PFSK-1 (cell line): ENCODE measurements around the gene RPS15.

Source experiments
- FOXP2 ChIP-seq: optimal IDR thresholded peaks from 2 replicates; pipeline ENCODE3; 2011; ENCODE audit warnings: borderline replicate concordance, control low read depth, inconsistent platforms; ENCODE audit not compliant: insufficient read depth; ENCODE audit errors: extremely low read length, extremely low read depth
- POLR2AphosphoS5 ChIP-seq: IDR thresholded peaks from 2 replicates; pipeline ENCODE4 v1.6.1; 2012; ENCODE audit warnings: low read depth, mild to moderate bottlenecking, control low read depth, low read length, moderate library complexity
- SIN3A ChIP-seq: IDR thresholded peaks from 2 replicates; pipeline ENCODE4 v1.6.1; 2012; ENCODE audit warnings: mild to moderate bottlenecking, low read length, moderate library complexity, borderline replicate concordance; ENCODE audit not compliant: insufficient read depth
- TAF1 ChIP-seq: IDR thresholded peaks from 2 replicates; pipeline ENCODE4 v1.6.1; 2012; ENCODE audit warnings: low read length, control low read depth, borderline replicate concordance; ENCODE audit not compliant: insufficient read depth
- TF ChIP-seq, protein P1 (sequence below), 2 experiments: IDR thresholded peaks; 2 replicates each; pipeline versions ENCODE4 v1.6.1 to v1.8.0; 2011 to 2012; ENCODE audit warnings: low read depth in 2 of 2, low read length in 2 of 2, control low read depth in 1 of 2, inconsistent platforms in 1 of 2, mild to moderate bottlenecking in 1 of 2, moderate library complexity in 1 of 2; ENCODE audit not compliant: insufficient read depth in 1 of 2

The RPS15 gene

DNA sequence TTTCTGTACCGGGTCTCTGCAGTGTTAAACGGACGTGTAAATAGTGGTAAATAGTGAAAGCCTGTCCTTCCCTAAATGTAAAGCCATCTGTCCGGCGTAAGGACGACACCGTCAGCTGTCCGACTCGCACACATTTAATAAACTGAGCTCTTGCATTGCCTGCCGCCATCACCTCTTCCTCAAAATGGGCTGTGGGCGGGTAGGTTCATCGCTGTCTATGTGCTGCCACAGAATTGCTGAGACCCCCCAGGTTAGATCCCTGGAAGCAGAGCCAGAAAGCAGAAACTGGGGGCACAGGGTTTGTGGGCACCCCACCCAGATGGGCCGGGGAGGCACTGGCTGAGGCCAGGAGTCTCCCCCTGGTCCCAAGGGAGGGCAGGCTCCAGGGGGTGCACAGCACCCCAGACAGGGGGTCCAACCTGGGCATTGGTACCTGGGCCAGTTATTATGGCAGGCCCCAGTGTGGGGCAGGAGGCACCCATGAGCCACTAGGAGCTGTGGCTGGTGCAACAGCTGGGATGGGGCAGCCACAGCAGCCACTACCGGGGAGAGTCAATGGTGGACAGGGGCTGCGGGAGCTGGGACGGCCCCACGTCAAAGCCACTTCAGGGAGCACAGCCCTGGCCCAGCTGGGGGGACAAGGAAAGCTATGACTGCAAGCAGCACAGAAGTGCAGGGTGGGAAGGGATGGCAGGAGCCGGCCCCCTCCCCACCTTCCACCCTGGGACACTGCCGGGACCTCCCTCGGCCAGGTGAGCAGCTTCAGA is 35.1 kb downstream of the RPS15 start:
- TF ChIP-seq POLR2AphosphoS5 (peak; percentile 17; the same call in 1 of the 2 replicates), FOXP2 (no peak)

DNA sequence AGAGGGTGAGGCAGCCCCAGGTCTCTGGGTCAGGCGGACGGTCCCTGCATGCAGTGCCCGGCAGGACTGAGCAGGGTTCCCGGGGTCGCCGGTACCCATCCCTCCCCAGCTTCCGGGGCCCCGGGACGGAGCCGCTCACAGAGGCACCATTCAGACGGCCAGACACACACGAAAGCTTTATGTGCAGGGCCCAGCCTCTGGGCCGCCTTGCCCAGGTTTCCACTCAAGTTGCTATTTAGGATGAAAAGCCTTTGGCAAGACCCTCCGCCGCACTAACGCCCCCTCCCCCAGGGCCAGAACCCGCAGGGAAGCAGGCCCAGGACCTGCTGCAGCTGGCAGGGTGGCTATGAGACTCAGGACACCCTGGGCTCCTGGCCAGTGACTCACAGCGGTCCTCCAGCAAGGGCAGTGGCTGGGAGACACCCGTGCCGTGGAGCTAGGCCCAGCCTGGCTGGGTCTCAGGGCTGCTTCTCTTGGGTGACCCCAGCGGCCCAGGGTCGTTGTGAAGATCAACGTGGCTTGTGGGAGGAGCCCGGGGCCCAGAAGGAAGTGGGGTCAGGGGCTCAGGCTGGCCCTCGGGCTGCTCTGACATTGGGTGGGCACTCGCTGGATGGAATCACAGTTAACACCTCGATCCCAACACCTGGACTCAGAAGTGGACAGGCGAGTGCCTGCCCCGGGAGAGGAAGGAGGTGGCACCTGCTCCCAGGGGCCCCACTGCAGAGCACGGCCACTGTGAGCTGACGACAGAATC is 36.0 kb downstream of the RPS15 start:
- TF ChIP-seq FOXP2 (no peak), SIN3A (no peak), POLR2AphosphoS5 (no peak), TAF1 (no peak)
- TF ChIP-seq, protein P1, sequence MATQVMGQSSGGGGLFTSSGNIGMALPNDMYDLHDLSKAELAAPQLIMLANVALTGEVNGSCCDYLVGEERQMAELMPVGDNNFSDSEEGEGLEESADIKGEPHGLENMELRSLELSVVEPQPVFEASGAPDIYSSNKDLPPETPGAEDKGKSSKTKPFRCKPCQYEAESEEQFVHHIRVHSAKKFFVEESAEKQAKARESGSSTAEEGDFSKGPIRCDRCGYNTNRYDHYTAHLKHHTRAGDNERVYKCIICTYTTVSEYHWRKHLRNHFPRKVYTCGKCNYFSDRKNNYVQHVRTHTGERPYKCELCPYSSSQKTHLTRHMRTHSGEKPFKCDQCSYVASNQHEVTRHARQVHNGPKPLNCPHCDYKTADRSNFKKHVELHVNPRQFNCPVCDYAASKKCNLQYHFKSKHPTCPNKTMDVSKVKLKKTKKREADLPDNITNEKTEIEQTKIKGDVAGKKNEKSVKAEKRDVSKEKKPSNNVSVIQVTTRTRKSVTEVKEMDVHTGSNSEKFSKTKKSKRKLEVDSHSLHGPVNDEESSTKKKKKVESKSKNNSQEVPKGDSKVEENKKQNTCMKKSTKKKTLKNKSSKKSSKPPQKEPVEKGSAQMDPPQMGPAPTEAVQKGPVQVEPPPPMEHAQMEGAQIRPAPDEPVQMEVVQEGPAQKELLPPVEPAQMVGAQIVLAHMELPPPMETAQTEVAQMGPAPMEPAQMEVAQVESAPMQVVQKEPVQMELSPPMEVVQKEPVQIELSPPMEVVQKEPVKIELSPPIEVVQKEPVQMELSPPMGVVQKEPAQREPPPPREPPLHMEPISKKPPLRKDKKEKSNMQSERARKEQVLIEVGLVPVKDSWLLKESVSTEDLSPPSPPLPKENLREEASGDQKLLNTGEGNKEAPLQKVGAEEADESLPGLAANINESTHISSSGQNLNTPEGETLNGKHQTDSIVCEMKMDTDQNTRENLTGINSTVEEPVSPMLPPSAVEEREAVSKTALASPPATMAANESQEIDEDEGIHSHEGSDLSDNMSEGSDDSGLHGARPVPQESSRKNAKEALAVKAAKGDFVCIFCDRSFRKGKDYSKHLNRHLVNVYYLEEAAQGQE (IDR thresholded peaks at IDR 0.05; ENCODE audit: insufficient read depth in 1 of 2, low read depth in 2 of 2, low read length in 2 of 2): no peak

DNA sequence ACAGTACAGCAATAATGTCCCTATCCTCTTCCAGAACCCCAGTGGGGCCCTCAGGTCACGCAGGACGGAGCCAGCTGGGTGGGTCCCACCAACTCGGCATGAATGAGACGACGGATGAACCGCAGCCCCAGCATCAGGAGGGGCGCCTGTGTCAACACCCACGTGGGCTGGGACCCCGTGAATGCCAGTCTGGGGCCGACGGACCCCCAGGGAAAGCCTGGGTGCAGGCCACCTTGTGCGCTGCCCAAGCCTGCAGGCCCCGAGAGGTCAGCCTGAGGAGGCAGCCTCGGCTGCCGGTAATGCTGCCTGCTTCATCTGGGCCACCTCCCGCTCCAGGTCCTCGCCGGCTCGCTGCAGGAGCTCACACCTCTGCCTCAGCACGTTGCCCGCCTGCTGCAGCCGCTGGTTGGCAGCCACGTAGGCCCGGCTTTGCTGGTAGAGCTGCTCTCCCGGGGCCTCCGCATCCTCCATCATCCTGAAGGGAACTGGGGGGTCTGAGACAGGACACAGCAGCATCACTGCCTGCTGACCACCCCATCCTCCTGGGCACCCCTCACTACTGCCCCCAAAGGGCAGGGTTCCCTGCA is 36.7 kb downstream of the RPS15 start:
- TF ChIP-seq FOXP2 (no peak), POLR2AphosphoS5 (no peak), TAF1 (no peak), SIN3A (no peak)
- TF ChIP-seq, protein P1 (IDR thresholded peaks at IDR 0.05; ENCODE audit: insufficient read depth in 1 of 2, low read depth in 2 of 2, low read length in 2 of 2): no peak

DNA sequence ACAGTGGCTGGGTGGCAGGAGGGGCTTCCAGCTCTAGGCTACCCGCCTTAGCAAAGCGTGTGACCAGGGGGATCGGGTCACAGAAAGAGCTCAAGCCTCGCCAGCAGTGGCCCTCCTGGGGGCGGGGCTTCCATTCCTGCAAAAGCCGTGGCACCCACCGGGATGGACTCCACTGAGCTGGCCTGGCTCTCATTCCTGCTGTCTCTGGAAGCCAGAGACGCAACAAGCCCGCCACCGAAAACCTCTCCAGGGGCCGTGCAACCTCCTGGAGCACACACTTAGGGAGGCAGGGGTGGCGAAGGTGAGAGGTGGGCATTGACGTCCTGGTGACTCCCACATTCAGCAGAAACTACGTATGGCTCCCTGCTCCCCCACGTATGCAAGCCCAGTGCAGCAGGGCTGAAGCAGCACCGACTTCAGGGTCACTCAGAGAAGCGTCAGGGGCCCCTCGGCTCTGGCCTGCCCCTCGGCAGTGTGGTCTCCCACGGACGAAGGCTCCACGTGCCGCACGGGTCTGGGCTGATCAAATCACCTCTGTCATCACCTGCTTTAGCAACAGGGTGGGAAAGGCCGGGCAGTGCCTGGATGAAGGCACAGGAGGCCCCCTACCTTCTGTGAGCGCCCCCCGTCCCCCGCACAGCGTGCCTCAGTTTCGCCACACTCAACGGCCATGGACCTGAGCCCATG is 37.7 kb downstream of the RPS15 start:
- TF ChIP-seq FOXP2 (no peak), TAF1 (no peak), SIN3A (no peak), POLR2AphosphoS5 (no peak)
- TF ChIP-seq, protein P1 (IDR thresholded peaks at IDR 0.05; ENCODE audit: insufficient read depth in 1 of 2, low read depth in 2 of 2, low read length in 2 of 2): no peak

DNA sequence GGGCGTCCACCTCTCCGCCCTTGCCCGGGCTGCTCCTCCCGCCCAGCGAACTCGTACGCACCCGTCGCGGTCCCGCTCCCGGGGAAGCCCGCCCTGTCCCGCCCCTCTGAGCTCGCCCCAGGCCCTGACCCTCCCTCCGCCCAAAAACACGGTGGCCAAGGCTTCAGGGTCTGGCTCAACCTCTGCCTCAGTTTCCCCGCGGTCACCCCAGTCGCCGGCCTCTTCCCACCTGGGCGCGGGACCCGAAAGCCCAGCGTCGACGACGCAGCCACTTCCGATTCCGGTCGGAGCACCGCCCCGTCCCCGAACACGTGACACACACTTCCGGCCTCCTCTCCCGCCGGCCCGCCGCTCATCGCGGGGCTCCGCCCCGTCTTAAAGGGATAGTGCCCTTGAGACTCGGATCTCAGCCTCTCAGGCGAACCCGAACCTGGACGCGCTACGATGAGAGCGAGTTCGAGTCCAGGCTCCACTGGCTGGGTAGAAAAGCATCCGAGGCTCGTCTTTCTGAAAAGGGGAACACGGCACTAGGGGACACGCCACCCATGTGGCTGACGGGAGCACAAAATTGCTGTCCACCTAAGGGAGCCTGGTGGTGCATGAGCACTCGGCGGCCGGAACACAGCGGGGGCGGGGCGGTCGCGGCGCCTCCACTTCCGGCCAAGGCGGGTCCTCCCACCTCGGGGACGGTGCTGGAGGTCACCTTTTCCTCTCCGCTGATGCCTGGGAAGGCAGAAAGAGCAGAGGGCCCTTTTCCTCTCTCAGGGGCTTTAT is 40.9 kb downstream of the RPS15 start, which contains the start of gene C19orf25:
Gene C19orf25 (minus strand): TSS at position 282 of the 774 bp plus-strand sequence. CDS start 312 bp downstream, outside the sequence.
- TF ChIP-seq, protein P1 (IDR thresholded peaks at IDR 0.05; ENCODE audit: insufficient read depth in 1 of 2, low read depth in 2 of 2, low read length in 2 of 2): peak in 1 of 2 experiments; percentile 16; a peak in 1 of 4 replicates
- TF ChIP-seq SIN3A (peak; percentile 89; the same call in 1 of the 2 replicates), POLR2AphosphoS5 (peak; percentile 73), TAF1 (peak; percentile 68; the same call in 1 of the 2 replicates), FOXP2 (peak; percentile 51)
